ENCODE measurements around the gene ADCY9. TPM values are rescaled to one million over a fixed set of nuclear protein-coding genes. Genes with fewer than 3 reads are reported as not detected.
"Not testable (repeated sequence)": the region's sequence is repeated elsewhere in the genome, so short reads cannot be mapped to it uniquely, and the experiment has no call there.

ADCY9 gene
- total RNA-seq, 1 donor from 2014 or later: 49.6 TPM

DNA sequence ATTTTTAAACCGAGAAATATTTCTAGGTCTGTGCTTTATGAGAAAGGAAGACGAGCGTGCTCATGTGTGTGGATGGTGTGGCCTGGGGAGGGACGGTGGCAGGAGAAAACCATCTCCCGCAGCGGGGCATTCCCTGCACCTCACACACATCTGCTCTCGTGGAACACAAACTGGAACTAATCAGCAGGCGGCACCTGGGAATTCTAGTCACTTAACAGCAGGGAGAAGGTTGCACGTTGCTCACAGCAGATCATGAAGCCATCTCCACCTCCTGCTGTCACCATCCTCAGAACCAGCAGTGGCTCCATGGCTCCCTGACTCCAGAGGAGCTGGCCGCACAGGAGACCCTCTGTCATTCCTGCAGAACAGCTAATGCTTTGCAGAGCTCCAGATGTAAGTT, 35.2 kb downstream of the ADCY9 start:
- no peak for DNase-seq
- H3K27ac ChIP-seq: no peak overlapping the region

GRCh38 chr16:4077174-4077649, 39.0 kb downstream of the ADCY9 start:
- DNase-seq (no peak), ATAC-seq (no peak)
- H3K4me3 ChIP-seq: no peak overlapping the region
- TF ChIP-seq, protein P1, sequence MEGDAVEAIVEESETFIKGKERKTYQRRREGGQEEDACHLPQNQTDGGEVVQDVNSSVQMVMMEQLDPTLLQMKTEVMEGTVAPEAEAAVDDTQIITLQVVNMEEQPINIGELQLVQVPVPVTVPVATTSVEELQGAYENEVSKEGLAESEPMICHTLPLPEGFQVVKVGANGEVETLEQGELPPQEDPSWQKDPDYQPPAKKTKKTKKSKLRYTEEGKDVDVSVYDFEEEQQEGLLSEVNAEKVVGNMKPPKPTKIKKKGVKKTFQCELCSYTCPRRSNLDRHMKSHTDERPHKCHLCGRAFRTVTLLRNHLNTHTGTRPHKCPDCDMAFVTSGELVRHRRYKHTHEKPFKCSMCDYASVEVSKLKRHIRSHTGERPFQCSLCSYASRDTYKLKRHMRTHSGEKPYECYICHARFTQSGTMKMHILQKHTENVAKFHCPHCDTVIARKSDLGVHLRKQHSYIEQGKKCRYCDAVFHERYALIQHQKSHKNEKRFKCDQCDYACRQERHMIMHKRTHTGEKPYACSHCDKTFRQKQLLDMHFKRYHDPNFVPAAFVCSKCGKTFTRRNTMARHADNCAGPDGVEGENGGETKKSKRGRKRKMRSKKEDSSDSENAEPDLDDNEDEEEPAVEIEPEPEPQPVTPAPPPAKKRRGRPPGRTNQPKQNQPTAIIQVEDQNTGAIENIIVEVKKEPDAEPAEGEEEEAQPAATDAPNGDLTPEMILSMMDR (IDR thresholded peaks at IDR 0.05): no peak
- H3K27ac ChIP-seq: no peak overlapping the region
- intact Hi-C loops (cut with DNase I): no loop called here
- no peaks in the 10 kb centered on the region for H3K27me3 ChIP-seq
- no peaks in the 10 kb centered on the region for H3K9me3 ChIP-seq
- no peaks in the 10 kb centered on the region for H3K36me3 ChIP-seq
- no peaks in the 10 kb centered on the region for H3K4me1 ChIP-seq

More for the DNA sequence above, 35.2 kb downstream of the ADCY9 start:
- H3K36me3 ChIP-seq: no peaks in the 10 kb centered on the region
- peaks cover 3% of the 10 kb centered on the region for H3K4me1 ChIP-seq
- TF ChIP-seq, protein P1 (IDR thresholded peaks at IDR 0.05): no peak
- H3K4me3 ChIP-seq: no peak overlapping the region
- no peak for ATAC-seq
- intact Hi-C loops (cut with DNase I): no loop called here
- H3K9me3 ChIP-seq: no peaks in the 10 kb centered on the region
- no peaks in the 10 kb centered on the region for H3K27me3 ChIP-seq

GRCh38 chr16:4075534-4075933, 40.7 kb downstream of the ADCY9 start:
- H3K27me3 ChIP-seq: no peaks in the 10 kb centered on the region
- no peak overlapping the region for H3K27ac ChIP-seq
- DNase-seq (no peak), ATAC-seq (no peak)
- no peaks in the 10 kb centered on the region for H3K4me1 ChIP-seq
- H3K36me3 ChIP-seq: no peaks in the 10 kb centered on the region
- intact Hi-C loops (cut with DNase I): no loop called here
- no peaks in the 10 kb centered on the region for H3K9me3 ChIP-seq
- TF ChIP-seq, protein P1 (IDR thresholded peaks at IDR 0.05): no peak
- H3K4me3 ChIP-seq: no peak overlapping the region

GRCh38 chr16:4073150-4073549, 43.1 kb downstream of the ADCY9 start:
- H3K4me3 ChIP-seq; H3K27me3 ChIP-seq; H3K36me3 ChIP-seq; H3K27ac ChIP-seq; intact Hi-C loops (cut with DNase I); H3K9me3 ChIP-seq; DNase-seq; H3K4me1 ChIP-seq: not testable (repeated sequence)
- ATAC-seq: peak; percentile 20

DNA sequence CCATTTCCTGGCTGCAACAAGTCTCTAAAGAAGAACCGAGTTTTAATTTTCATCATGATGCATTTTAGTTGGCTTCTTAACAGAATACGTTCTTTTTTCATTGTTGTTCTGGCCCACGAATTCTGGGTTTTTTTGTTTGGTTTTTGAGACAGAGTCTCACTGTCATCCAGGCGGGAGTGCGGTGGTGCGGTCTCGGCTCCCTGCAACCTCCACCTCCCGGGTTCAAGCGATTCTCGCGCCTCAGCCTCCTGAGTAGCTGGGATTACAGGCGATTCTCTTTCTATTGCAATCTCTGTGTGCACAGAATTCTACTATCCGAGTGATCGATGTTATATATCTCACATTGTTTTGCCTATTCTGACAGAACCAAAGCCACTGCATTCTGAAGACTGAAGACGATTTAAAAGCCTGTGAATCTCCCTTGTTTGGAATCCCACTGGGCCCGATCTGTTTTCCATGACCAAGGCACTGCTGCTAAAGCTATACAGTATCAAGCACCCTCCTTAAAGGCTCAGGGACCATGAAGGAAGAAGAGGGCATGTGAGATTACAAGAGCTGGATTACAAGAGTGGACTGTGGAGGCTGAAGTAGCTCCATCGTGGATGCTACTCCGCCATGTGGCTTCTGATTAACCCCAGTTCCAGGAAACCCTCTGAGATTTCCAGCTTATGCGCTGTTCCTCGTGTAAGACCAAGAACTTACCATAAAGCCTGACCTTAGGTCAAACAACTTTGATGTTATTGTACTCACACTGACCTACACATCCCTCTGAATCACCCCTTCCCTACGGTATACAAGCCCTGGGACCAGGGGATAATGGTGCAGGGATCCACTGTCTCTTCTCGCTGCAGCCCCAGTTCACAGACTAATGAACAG, 44.3 kb downstream of the ADCY9 start:
- Histone ChIP-seq H3K27me3 (no peaks in the 10 kb centered on the region), H3K36me3 (no peaks in the 10 kb centered on the region), H3K9me3 (no peaks in the 10 kb centered on the region), H3K27ac (no peak overlapping the region), H3K4me3 (no peak overlapping the region), H3K4me1 (peaks cover 5% of the 10 kb centered on the region)
- DNase-seq (no peak), ATAC-seq (no peak)
- TF ChIP-seq, protein P1 (IDR thresholded peaks at IDR 0.05): no peak
- intact Hi-C loops (cut with DNase I): no loop called here

- peaks cover 5% of the 10 kb centered on the region for H3K4me1 ChIP-seq
- no peaks in the 10 kb centered on the region for H3K27me3 ChIP-seq
- DNase-seq (no peak), ATAC-seq (no peak)
- H3K4me3 ChIP-seq: no peak overlapping the region
- TF ChIP-seq, protein P1 (IDR thresholded peaks at IDR 0.05): no peak
- no peaks in the 10 kb centered on the region for H3K36me3 ChIP-seq
- intact Hi-C loops (cut with DNase I): no loop called here
- H3K27ac ChIP-seq: no peak overlapping the region
- H3K9me3 ChIP-seq: no peaks in the 10 kb centered on the region
Measured at GRCh38 chr16:4070936-4071335, 45.3 kb downstream of the ADCY9 start.

All from upper lobe of right lung (tissue), 1 donor.